H1 (cell line): Measurements from ENCODE around the gene TNS1. TPM values are rescaled to one million over a fixed set of nuclear protein-coding genes. Genes with fewer than 3 reads are reported as not detected.

Source experiments
- CTCF ChIA-PET: fragments of 300-600 bp; sonication (Branson Sonifier 250); formaldehyde crosslinking; loops from one replicate; lab custom pipeline; 2021; ENCODE audit not compliant: partially characterized antibody; lab: Charles Lee
- POLR2A ChIA-PET: fragments of 300-600 bp; sonication (Branson Sonifier 250); formaldehyde crosslinking; loops from one replicate; lab custom pipeline; 2021; ENCODE audit warnings: inconsistent platforms; ENCODE audit not compliant: partially characterized antibody; lab: Charles Lee
- DNase-seq, 2 experiments: peaks; one replicate each; pipeline versions ENCODE4 v3.0.0 to v3.0.0-alpha.2; 2010 to 2022; ENCODE audit warnings: low spot score in 2 of 2, low read depth in 1 of 2, mixed read lengths in 1 of 2
- FAIRE-seq: peaks from 2 replicates; lab custom pipeline; 2011; peaks lifted over from hg19 to GRCh38; lab: Jason Lieb, UNC
- H2AFZ ChIP-seq: 2 replicates; pipeline ENCODE4 v1.8.1; 2012; ENCODE audit warnings: low read length, inconsistent platforms
- H2AK5ac ChIP-seq: 2 replicates; pipeline ENCODE4 v1.6.1; 2013; ENCODE audit warnings: low read depth, low read length
- H2BK120ac ChIP-seq: replicated peaks from 2 replicates; pipeline ENCODE3; 2013; ENCODE audit warnings: low read depth, low read length, inconsistent platforms
- H2BK12ac ChIP-seq: 2 replicates; pipeline ENCODE4 v1.6.1; 2013; ENCODE audit warnings: low read depth, low read length
- H2BK15ac ChIP-seq: 2 replicates; pipeline ENCODE4 v1.6.1; 2013; ENCODE audit warnings: low read length
- H2BK20ac ChIP-seq: 2 replicates; pipeline ENCODE4 v1.6.1; 2013; ENCODE audit warnings: low read length
- H2BK5ac ChIP-seq: 2 replicates; pipeline ENCODE4 v1.6.1; 2013; ENCODE audit warnings: low read depth, low read length
- H3K14ac ChIP-seq: 2 replicates; pipeline ENCODE4 v1.6.1; 2013; ENCODE audit warnings: inconsistent platforms; ENCODE audit not compliant: insufficient read length
- H3K18ac ChIP-seq: 2 replicates; pipeline ENCODE4 v1.6.1; 2013; ENCODE audit warnings: low read length; ENCODE audit errors: extremely low read depth
- H3K23ac ChIP-seq: 2 replicates; pipeline ENCODE4 v1.6.1; 2013; ENCODE audit warnings: inconsistent platforms; ENCODE audit not compliant: insufficient read length
- H3K23me2 ChIP-seq: 2 replicates; pipeline ENCODE4 v1.6.1; 2013; ENCODE audit warnings: low read depth, low read length
- H3K27ac ChIP-seq: 2 replicates; pipeline ENCODE4 v1.6.1; 2011; ENCODE audit warnings: low read depth, low read length, inconsistent platforms
- H3K27me3 ChIP-seq, 4 experiments: replicated peaks in 1 of 4; 1 replicate in 1 of 4; 2 replicates in 3 of 4; pipeline versions ENCODE4 v1.6.1 to v1.8.1; 2011 to 2013; ENCODE audit warnings: low read length in 3 of 4, mild to moderate bottlenecking in 3 of 4, inconsistent platforms in 2 of 4, mixed read lengths in 2 of 4, moderate library complexity in 1 of 4; ENCODE audit not compliant: control insufficient read depth in 3 of 4, insufficient read depth in 3 of 4; ENCODE audit errors: extremely low read depth in 1 of 4
- H3K36me3 ChIP-seq, 4 experiments: 2 replicates each; pipeline versions ENCODE4 v1.6.1 to v1.8.1; 2011 to 2013; ENCODE audit warnings: mild to moderate bottlenecking in 4 of 4, low read length in 3 of 4, moderate library complexity in 2 of 4, control low read depth in 1 of 4, inconsistent platforms in 1 of 4; ENCODE audit not compliant: insufficient read depth in 4 of 4, control insufficient read depth in 2 of 4
- H3K4ac ChIP-seq: replicated peaks from 2 replicates; pipeline ENCODE3; 2013; ENCODE audit warnings: low read length, low read depth, mixed read lengths, inconsistent platforms; ENCODE audit not compliant: insufficient read length
- H3K4me1 ChIP-seq, 4 experiments: replicated peaks in 1 of 4; 1 replicate in 1 of 4; 2 replicates in 3 of 4; pipeline versions ENCODE4 v1.6.1 to v1.8.1; 2011 to 2013; ENCODE audit warnings: low read length in 3 of 4, inconsistent platforms in 2 of 4, mixed read lengths in 1 of 4; ENCODE audit not compliant: insufficient read depth in 4 of 4, control insufficient read depth in 3 of 4
- H3K4me2 ChIP-seq, 2 experiments: 2 replicates each; pipeline versions ENCODE4 v1.6.1 to v1.8.1; 2011 to 2013; ENCODE audit warnings: low read depth in 2 of 2, low read length in 2 of 2, control low read depth in 1 of 2, inconsistent platforms in 1 of 2, mild to moderate bottlenecking in 1 of 2; ENCODE audit not compliant: insufficient read depth in 1 of 2
- H3K4me3 ChIP-seq, 4 experiments: fragments of 200-600, 300-600 bp in 1 of 4; sonication (generic), shearing (Covaris generic), sonication (Bioruptor Twin) in 1 of 4; 2 replicates each; pipeline versions ENCODE4 v1.5.1 to v1.8.1; 2011 to 2016; ENCODE audit warnings: low read length in 4 of 4, low read depth in 3 of 4, control low read depth in 2 of 4, inconsistent platforms in 2 of 4, mild to moderate bottlenecking in 2 of 4, mixed read lengths in 1 of 4, moderate library complexity in 1 of 4; ENCODE audit not compliant: insufficient read depth in 2 of 4; ENCODE audit errors: extremely low read depth in 1 of 4
- H3K56ac ChIP-seq: replicated peaks from 2 replicates; pipeline ENCODE3; 2013; ENCODE audit warnings: low read depth, mild to moderate bottlenecking, mixed read lengths, low read length, inconsistent platforms; ENCODE audit not compliant: insufficient read length
- H3K79me1 ChIP-seq: 2 replicates; pipeline ENCODE4 v1.6.1; 2013; ENCODE audit warnings: low read depth, low read length, control low read depth
- H3K79me2 ChIP-seq, 2 experiments: 2 replicates each; pipeline versions ENCODE4 v1.6.1 to v1.8.1; 2012 to 2013; ENCODE audit warnings: low read length in 2 of 2, mild to moderate bottlenecking in 2 of 2, inconsistent platforms in 1 of 2; ENCODE audit not compliant: insufficient read depth in 2 of 2, control insufficient read depth in 1 of 2
- H3K9ac ChIP-seq, 4 experiments: replicated peaks in 1 of 4; 1 replicate in 1 of 4; 2 replicates in 3 of 4; pipeline versions ENCODE4 v1.6.1 to v1.8.1; 2011 to 2013; ENCODE audit warnings: low read depth in 3 of 4, low read length in 3 of 4, control low read depth in 2 of 4, mild to moderate bottlenecking in 2 of 4, moderate library complexity in 2 of 4, inconsistent platforms in 1 of 4; ENCODE audit errors: extremely low read depth in 1 of 4
- H3K9me3 ChIP-seq, 2 experiments: 2 replicates each; pipeline versions ENCODE4 v1.6.1 to v1.8.1; 2012 to 2013; ENCODE audit warnings: mild to moderate bottlenecking in 2 of 2, moderate library complexity in 2 of 2, control low read depth in 1 of 2, inconsistent platforms in 1 of 2, low read depth in 1 of 2, low read length in 1 of 2, mixed read lengths in 1 of 2; ENCODE audit not compliant: insufficient read depth in 2 of 2
- H4K20me1 ChIP-seq, 2 experiments: replicated peaks in 1 of 2; 2 replicates each; pipeline versions ENCODE3 to v1.8.1; 2011 to 2013; ENCODE audit warnings: inconsistent platforms in 2 of 2, low read length in 2 of 2, mild to moderate bottlenecking in 1 of 2; ENCODE audit not compliant: insufficient read depth in 2 of 2, control insufficient read depth in 1 of 2
- H4K5ac ChIP-seq: 2 replicates; pipeline ENCODE4 v1.6.1; 2013; ENCODE audit warnings: low read length, low read depth, mixed read lengths, inconsistent platforms; ENCODE audit not compliant: insufficient read length
- H4K8ac ChIP-seq: 2 replicates; pipeline ENCODE4 v1.8.0; 2013; ENCODE audit warnings: mild to moderate bottlenecking, moderate library complexity, low read length, inconsistent platforms; ENCODE audit not compliant: insufficient read depth; ENCODE audit errors: extremely low read depth
- H4K91ac ChIP-seq: replicated peaks from 2 replicates; pipeline ENCODE3; 2013; ENCODE audit warnings: low read length, mixed read lengths, inconsistent platforms; ENCODE audit not compliant: insufficient read length
- SP1 ChIP-seq: IDR thresholded peaks from 2 replicates; pipeline ENCODE4 v1.6.1; 2011; ENCODE audit warnings: low read depth, low read length
- WGBS, 2 experiments: shearing (Covaris generic) in 1 of 2; methylation state at CpG; one replicate each; pipeline versions ENCODE4 v1.1.6 to v1.1.7; 2013 to 2015; ENCODE audit warnings: low lambda C conversion rate in 2 of 2, mixed read lengths in 2 of 2, inconsistent platforms in 1 of 2, low coverage in 1 of 2, missing lambda C conversion rate in 1 of 2; ENCODE audit not compliant: insufficient replicate concordance in 2 of 2, insufficient coverage in 1 of 2, insufficient read length in 1 of 2; ENCODE audit errors: extremely low coverage in 1 of 2, missing lambda C conversion rate in 1 of 2; 5-methylcytosine and 5-hydroxymethylcytosine counted together
- polyA plus RNA-seq, 7 experiments: library from polyadenylated mRNA; depleted of rRNA in 3 of 7; stranded (reverse) in 5 of 7; unstranded in 2 of 7; fragments of >200 nt in 5 of 7; fragments of 200-250 nt in 2 of 7; gene quantifications; 1 replicate in 5 of 7; 2 replicates in 1 of 7; 4 replicates in 1 of 7; pipeline versions ENCODE4 v1.2.1 to v1.2.3, GENCODE V29; 2011 to 2013; ENCODE audit warnings: missing spikeins in 2 of 7, mixed read lengths in 2 of 7
- total RNA-seq: library from RNA; stranded (reverse); fragmentation: NEBNext Ultra II Directional; extraction: Animal tissue kit (Norgen Biotek cat#: 25700); gene quantifications from 2 replicates; pipeline ENCODE4 v1.2.1, GENCODE V29; 2021

Gene TNS1
- total and polyA plus RNA-seq, 2 of the 8 experiments (the other 6 are each of a cell fraction or from before 2014, with no cell fraction given): 1.5 to 5.1 TPM

- no peaks in the 10 kb centered on the region for H3K36me3 ChIP-seq
- H3K4ac ChIP-seq: no peak overlapping the region
- H3K9ac ChIP-seq: no peak overlapping the region
- H2BK15ac ChIP-seq: no peak overlapping the region
- H2AFZ ChIP-seq: no peak overlapping the region
- H4K91ac ChIP-seq: no peak overlapping the region
- H3K4me2 ChIP-seq: no peak overlapping the region
- WGBS, 2 experiments: 87% methylated on average over 4 of the region's 4 CpGs; no CpG with 5 or more reads in 1 of the 2 experiments
- no peak overlapping the region for H4K5ac ChIP-seq
- H3K27me3 ChIP-seq: no peaks in the 10 kb centered on the region
- H3K9me3 ChIP-seq: no peaks in the 10 kb centered on the region
- peaks cover 0 to 5% of the 10 kb centered on the region in 2 experiments for H4K20me1 ChIP-seq
- H3K4me3 ChIP-seq: no peak overlapping the region
- peaks cover 6% of the 10 kb centered on the region for H3K23me2 ChIP-seq
- H3K79me2 ChIP-seq: no peaks in the 10 kb centered on the region
- TF ChIP-seq SP1: no peak
- no peak overlapping the region for H3K18ac ChIP-seq
- no peak overlapping the region for H2BK12ac ChIP-seq
- FAIRE-seq (no peak), DNase-seq (no peak)
- H3K79me1 ChIP-seq: no peaks in the 10 kb centered on the region; the same call in 1 of the 2 replicates
- H3K14ac ChIP-seq: no peak overlapping the region
- CTCF ChIA-PET: interaction anchor here (0.7 to 30.4 kb wide), 8 partner anchors 8 to 191 kb away, joined by 3 to 759 read pairs (median 5); no protein-coding TSS in a partner anchor
- no peak overlapping the region for H3K27ac ChIP-seq
- H3K4me1 ChIP-seq: peaks cover 0 to 5% (median 0%) of the 10 kb centered on the region in 4 experiments; a peak in 1 of 7 replicates
- POLR2A ChIA-PET: no interaction called here
- no peak overlapping the region for H2BK5ac ChIP-seq
- H3K23ac ChIP-seq: no peak overlapping the region
- H2BK120ac ChIP-seq: no peak overlapping the region
- no peak overlapping the region for H3K56ac ChIP-seq
- no peak overlapping the region for H2AK5ac ChIP-seq
- no peak overlapping the region for H2BK20ac ChIP-seq
- H4K8ac ChIP-seq: no peak overlapping the region
These were observed 200.5 kb downstream of the TNS1 start for GRCh38 chr2:217802266-217802665.
